Measurements from ENCODE around the gene WNT16. TPM values are rescaled to one million over a fixed set of nuclear protein-coding genes. Genes with fewer than 3 reads are reported as not detected.

WNT16 gene
- total RNA-seq, 1 donor from 2014 or later: 1.1 TPM

DNA sequence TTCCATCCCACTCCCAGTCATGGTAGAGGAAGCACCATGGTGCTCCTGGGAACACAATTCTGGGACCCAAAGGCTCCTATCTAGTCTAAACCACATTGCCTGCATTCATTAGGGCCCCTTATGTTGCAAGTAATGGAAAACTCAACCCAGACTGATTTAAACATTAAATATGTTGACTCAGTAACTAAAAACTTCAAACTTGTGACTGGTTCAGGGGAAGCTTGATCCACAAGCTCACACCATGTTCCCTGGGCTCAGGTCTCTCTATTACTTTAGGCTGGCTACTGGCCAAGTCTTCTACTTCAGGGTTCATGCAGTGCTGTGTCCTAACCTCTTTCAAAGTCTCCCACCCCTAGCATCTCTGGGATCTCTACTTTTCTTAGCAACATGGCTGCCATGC, 13.1 kb downstream of the WNT16 start:
- TF ChIP-seq, protein P1, sequence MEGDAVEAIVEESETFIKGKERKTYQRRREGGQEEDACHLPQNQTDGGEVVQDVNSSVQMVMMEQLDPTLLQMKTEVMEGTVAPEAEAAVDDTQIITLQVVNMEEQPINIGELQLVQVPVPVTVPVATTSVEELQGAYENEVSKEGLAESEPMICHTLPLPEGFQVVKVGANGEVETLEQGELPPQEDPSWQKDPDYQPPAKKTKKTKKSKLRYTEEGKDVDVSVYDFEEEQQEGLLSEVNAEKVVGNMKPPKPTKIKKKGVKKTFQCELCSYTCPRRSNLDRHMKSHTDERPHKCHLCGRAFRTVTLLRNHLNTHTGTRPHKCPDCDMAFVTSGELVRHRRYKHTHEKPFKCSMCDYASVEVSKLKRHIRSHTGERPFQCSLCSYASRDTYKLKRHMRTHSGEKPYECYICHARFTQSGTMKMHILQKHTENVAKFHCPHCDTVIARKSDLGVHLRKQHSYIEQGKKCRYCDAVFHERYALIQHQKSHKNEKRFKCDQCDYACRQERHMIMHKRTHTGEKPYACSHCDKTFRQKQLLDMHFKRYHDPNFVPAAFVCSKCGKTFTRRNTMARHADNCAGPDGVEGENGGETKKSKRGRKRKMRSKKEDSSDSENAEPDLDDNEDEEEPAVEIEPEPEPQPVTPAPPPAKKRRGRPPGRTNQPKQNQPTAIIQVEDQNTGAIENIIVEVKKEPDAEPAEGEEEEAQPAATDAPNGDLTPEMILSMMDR (conservative IDR thresholded peaks at IDR 0.05): no peak
- no peak for DNase-seq (ENCODE audit: extremely low spot score, unreplicated experiment)
- no peak overlapping the region for H3K27ac Mint-ChIP-seq
- H3K9me3 Mint-ChIP-seq: no peaks in the 10 kb centered on the region
- H3K36me3 Mint-ChIP-seq: peaks cover under 1% of the 10 kb centered on the region
- no peak overlapping the region for H3K4me3 Mint-ChIP-seq
- H3K4me1 Mint-ChIP-seq (ENCODE audit: unreplicated experiment): peaks cover 11% of the 10 kb centered on the region
- no peaks in the 10 kb centered on the region for H3K27me3 Mint-ChIP-seq

DNA sequence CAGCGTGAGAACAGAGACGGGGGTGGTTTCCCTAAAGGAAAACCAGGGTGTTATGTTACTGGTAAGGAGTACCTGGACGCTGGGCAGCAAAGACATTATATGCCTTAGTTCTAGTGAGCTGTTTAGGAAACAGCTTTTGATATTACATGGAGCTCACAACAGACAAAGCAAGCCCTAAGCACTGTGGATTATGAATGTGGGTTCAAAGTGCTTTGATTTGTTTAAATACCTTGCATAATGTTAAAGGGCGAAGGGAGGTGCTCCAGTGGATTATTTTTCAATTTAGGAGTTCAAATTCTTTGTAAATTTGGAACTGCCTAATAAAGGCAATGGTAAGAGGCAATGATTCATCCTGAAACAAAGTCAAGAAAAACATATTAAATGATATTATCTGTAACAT, 13.8 kb downstream of the WNT16 start:
- Mint-ChIP-seq H3K27me3 (no peaks in the 10 kb centered on the region), H3K36me3 (peaks cover 6% of the 10 kb centered on the region)
- DNase-seq (ENCODE audit: extremely low spot score, unreplicated experiment): no peak

GRCh38 chr7:121343302-121343701, 14.5 kb downstream of the WNT16 start:
- TF ChIP-seq, protein P1 (conservative IDR thresholded peaks at IDR 0.05): no peak
- Mint-ChIP-seq H3K27ac (no peak overlapping the region), H3K36me3 (peaks cover 6% of the 10 kb centered on the region)

More for the DNA sequence above, 13.8 kb downstream of the WNT16 start:
- H3K9me3 Mint-ChIP-seq: no peaks in the 10 kb centered on the region
- no peak overlapping the region for H3K27ac Mint-ChIP-seq
- peaks cover 7% of the 10 kb centered on the region for H3K4me1 Mint-ChIP-seq (ENCODE audit: unreplicated experiment)
- H3K4me3 Mint-ChIP-seq: no peak overlapping the region
- TF ChIP-seq, protein P1 (conservative IDR thresholded peaks at IDR 0.05): no peak

DNA sequence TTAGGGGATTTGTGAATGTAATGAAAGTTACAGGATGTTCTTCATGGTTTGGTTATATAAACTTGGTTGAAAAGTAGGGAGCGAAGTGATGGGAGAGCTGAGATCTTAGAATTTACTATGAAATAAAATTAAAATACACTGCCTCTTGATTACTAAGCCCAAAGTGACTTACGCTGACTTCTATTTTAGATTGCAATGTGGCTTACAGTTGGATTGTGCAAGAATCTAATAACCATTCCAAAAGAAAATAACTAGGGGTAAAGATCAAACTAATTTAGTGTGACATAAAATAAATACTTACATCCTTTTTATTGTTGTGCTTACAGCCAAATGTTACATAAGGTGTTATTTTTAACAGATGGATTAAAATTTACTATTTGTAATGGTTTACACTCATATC, 15.3 kb downstream of the WNT16 start:
- Mint-ChIP-seq H3K9me3 (no peaks in the 10 kb centered on the region), H3K4me3 (no peak overlapping the region), H3K4me1 (ENCODE audit: unreplicated experiment) (no peaks in the 10 kb centered on the region), H3K27me3 (no peaks in the 10 kb centered on the region), H3K27ac (no peak overlapping the region), H3K36me3 (peaks cover 6% of the 10 kb centered on the region)
- TF ChIP-seq, protein P1 (conservative IDR thresholded peaks at IDR 0.05): no peak
- no peak for DNase-seq (ENCODE audit: extremely low spot score, unreplicated experiment)

More at GRCh38 chr7:121343302-121343701, 14.5 kb downstream of the WNT16 start:
- no peak for DNase-seq (ENCODE audit: extremely low spot score, unreplicated experiment)
- no peaks in the 10 kb centered on the region for H3K27me3 Mint-ChIP-seq
- peaks cover under 1% of the 10 kb centered on the region for H3K4me1 Mint-ChIP-seq (ENCODE audit: unreplicated experiment)
- H3K9me3 Mint-ChIP-seq: no peaks in the 10 kb centered on the region
- H3K4me3 Mint-ChIP-seq: no peak overlapping the region

- H3K4me1 Mint-ChIP-seq (ENCODE audit: unreplicated experiment): no peaks in the 10 kb centered on the region
- no peaks in the 10 kb centered on the region for H3K9me3 Mint-ChIP-seq
- no peak overlapping the region for H3K27ac Mint-ChIP-seq
- no peaks in the 10 kb centered on the region for H3K27me3 Mint-ChIP-seq
- H3K36me3 Mint-ChIP-seq: peaks cover 6% of the 10 kb centered on the region
- no peak overlapping the region for H3K4me3 Mint-ChIP-seq
- TF ChIP-seq, protein P1 (conservative IDR thresholded peaks at IDR 0.05): no peak
- DNase-seq (ENCODE audit: extremely low spot score, unreplicated experiment): no peak
Observed at GRCh38 chr7:121344497-121344896, 15.7 kb downstream of the WNT16 start.

- no peak overlapping the region for H3K4me3 Mint-ChIP-seq
- peaks cover 25% of the 10 kb centered on the region for H3K36me3 Mint-ChIP-seq
- TF ChIP-seq, protein P1 (conservative IDR thresholded peaks at IDR 0.05): peak; percentile 65
- DNase-seq (ENCODE audit: extremely low spot score, unreplicated experiment): no peak
- no peaks in the 10 kb centered on the region for H3K9me3 Mint-ChIP-seq
- no peaks in the 10 kb centered on the region for H3K27me3 Mint-ChIP-seq
- H3K4me1 Mint-ChIP-seq (ENCODE audit: unreplicated experiment): no peaks in the 10 kb centered on the region
- no peak overlapping the region for H3K27ac Mint-ChIP-seq
Observed at GRCh38 chr7:121351682-121352081, 22.9 kb downstream of the WNT16 start.
